ENCODE measurements around the gene SNAP25. TPM values are rescaled to one million over a fixed set of nuclear protein-coding genes. Genes with fewer than 3 reads are reported as not detected.

The SNAP25 gene
- total RNA-seq, 1 donor from 2014 or later, result not detected

DNA sequence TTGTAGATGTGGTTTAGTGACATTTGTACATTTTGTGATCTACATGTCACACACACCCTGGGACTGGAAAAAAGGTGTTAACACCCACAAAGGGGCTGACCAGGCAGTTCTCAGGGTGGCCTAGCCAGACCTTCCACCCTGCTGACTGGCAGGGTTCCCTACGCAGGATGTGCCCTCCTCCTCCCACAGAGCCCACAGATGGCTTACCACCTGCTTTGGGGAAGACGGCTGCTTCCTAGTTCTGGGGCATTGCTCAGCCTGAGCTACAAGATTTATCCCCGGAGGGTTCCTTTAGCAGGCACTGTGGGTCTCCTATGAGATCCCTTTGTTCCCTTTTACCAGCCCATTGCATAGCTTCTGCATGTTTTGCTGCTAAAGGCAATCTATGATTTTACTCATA is 35.1 kb downstream of the SNAP25 start:
- no peak for ATAC-seq
- intact Hi-C loops (cut with DNase I), result no loop called here
- no peak for DNase-seq (ENCODE audit: missing footprints)

DNA sequence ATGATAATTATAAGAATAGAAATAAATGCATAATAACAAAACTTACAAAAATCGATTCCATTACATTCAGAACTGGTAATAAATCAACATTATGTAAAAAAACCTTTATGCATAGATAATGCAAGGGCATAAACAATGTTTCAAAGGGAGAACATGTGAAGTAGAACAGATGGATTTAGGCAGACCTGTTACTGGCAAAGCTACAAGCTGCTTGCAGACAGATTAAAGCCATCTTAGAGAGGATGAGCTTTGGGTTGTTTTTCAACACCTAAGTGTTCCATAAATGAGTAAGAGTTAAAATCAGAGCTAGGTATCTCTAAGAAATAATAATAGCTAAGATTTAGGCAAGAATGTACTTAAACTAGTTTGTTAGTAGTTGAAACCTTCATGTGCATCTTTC is 37.2 kb downstream of the SNAP25 start:
- no peak for ATAC-seq
- intact Hi-C loops (cut with DNase I), result no loop called here
- no peak for DNase-seq (ENCODE audit: missing footprints)

DNA sequence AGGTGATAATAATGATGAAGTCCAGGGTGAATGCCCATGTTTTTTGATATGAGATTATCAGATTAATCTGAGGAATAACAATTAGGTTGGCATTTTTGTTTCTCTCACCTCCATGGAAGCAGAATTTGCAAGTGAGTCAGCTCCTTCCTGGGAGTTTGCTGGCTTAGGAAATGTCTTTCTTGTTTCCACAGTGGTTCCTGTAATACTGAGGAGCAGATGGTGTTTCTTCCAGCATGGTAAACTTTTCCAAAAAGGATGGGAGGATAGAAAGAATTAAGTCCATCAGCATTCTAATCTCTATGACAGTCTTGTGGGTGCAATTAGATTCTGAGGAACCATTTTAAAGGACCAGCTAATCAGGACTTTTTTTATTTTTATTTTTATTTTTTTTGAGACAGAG is 40.5 kb downstream of the SNAP25 start:
- intact Hi-C loops (cut with DNase I), result no loop called here
- ATAC-seq, result no peak
- DNase-seq (ENCODE audit: missing footprints), result no peak

DNA sequence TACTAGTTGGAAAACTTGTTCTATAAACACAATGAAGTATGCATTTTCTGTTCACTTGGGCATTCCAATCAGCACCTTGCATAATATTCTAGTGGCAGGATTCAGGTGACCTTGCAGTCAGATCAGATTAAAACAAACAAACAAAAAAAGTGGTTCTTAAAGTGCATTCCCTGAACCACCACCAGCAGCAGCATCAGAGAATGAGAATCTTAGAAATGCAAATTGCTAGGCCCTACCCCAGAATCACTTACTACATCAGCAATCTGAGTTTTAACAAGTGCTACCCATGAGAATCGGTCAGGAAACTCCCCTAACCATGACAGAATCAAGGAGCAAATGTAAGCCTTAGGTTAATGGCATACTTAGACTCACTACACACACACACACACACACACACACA is 41.7 kb downstream of the SNAP25 start:
- intact Hi-C loops (cut with DNase I), result no loop called here
- ATAC-seq (no peak), DNase-seq (ENCODE audit: missing footprints) (no peak)

DNA sequence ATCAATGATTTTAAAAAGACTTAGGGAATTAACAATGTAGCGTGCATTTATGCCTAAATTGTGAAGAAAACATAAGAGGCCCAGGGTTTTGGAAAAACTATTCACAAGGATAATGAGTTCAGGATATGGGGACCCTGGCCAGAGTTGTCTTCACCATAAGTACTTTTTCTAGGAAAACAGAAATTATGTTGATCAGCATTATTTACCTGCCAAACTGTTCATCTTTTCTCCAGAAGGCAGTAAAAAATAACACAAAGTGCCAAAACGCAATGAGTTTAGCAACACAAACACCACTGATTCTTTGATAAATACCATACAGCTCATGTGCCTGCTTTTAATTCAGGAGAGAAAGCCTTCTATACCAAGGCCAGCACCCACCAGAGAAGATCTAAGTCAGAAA is 43.1 kb downstream of the SNAP25 start:
- ATAC-seq (no peak), DNase-seq (ENCODE audit: missing footprints) (no peak)
- intact Hi-C loops (cut with DNase I), result no loop called here

DNA sequence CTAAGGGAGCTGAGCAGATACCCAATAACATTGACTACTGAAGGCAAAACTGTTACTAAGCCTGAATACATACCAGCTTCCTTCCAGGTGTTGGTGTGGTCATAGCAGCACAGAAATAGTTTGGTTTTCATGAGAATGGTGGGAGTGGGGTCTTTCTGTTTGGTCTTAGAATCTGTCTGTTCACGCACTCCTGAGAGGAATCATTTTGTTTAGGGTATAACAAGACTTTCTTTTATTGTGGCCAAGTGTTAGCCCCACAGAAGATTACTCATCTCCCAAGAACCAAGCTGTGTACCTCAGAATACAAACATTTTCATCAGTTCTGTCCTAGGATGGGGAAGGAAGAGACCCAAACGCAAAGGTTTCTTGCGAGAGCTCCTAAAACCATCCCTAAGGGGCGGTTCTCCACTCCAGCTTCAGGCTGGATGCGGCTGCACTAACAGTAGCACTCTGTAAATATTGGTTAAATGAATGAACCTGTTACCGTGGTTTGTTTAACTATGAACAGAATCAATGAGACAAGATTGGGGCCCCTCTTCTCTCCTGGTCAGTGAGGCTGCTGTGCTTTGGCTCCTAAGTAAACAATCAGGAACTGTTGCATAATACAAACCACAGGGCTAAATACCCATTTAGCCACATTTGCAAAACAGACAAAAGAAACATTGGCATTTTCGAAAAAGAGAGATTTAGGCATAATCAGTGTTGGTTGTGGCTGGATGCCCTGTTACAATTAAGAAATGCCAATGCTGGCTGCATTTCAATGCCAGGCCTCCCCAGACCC is 44.9 kb downstream of the SNAP25 start:
- intact Hi-C loops (cut with DNase I), result no loop called here
- DNase-seq (ENCODE audit: missing footprints), result no peak
- ATAC-seq, result no peak

DNA sequence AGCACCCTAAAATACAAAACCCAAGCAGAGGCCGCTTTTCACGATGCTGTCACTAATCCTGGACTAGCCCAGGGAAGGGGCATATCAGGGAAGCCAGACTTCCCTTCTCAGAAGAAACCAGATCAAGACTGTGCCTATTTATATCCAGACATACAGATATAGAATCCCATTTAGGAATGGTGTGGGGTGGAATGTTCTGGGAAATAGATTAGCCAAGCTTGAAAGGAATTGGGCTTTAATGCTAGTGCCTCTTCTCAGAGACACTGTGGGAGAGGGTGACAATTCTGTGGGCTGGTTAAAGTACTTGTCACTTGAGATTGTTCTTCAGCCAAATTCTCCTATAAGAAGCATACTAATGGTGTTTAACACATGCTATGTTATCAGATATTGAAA is 45.5 kb downstream of the SNAP25 start:
- no peak for ATAC-seq
- no peak for DNase-seq (ENCODE audit: missing footprints)
- intact Hi-C loops (cut with DNase I), result no loop called here

DNA sequence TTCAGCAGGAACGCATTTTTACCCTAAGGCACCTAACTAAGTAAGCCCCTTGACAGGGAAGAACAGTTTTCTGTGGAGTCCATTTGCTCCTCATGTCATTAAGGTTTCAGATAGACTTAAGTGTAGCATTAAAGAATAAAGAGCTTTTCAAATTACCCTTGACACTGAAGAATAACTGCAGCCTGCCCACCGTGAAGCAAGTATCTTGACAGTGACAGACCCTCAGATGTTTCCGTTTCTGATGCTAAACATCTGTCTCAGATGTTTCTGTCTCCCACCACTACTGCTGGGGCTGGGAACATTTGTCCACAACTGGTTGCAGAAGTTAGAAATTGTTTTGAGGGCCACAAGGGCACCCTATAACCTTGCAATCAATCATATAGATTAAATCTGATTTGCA is 50.0 kb downstream of the SNAP25 start:
- DNase-seq (ENCODE audit: missing footprints) (no peak), ATAC-seq (no peak)
- intact Hi-C loops (cut with DNase I), result no loop called here

DNA sequence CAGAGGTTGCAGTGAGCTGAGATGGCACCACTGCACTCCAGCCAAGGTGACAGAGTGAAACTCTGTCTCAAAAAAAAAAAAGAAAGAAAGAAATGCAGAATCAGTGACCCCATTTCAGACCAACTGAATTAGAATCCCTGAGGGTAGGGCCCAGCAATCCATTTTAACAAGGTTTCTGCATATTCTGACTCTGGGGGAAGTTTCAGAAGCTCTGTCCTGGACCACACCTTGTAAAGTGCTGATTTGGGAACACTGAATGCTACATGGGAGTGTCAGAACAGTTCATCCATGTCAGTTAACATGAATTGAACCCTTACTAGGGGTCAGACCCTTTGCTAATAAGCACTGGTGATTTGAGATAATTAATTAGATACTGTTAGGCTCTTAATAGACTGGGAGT is 52.0 kb downstream of the SNAP25 start:
- intact Hi-C loops (cut with DNase I), result no loop called here
- no peak for ATAC-seq
- no peak for DNase-seq (ENCODE audit: missing footprints)

DNA sequence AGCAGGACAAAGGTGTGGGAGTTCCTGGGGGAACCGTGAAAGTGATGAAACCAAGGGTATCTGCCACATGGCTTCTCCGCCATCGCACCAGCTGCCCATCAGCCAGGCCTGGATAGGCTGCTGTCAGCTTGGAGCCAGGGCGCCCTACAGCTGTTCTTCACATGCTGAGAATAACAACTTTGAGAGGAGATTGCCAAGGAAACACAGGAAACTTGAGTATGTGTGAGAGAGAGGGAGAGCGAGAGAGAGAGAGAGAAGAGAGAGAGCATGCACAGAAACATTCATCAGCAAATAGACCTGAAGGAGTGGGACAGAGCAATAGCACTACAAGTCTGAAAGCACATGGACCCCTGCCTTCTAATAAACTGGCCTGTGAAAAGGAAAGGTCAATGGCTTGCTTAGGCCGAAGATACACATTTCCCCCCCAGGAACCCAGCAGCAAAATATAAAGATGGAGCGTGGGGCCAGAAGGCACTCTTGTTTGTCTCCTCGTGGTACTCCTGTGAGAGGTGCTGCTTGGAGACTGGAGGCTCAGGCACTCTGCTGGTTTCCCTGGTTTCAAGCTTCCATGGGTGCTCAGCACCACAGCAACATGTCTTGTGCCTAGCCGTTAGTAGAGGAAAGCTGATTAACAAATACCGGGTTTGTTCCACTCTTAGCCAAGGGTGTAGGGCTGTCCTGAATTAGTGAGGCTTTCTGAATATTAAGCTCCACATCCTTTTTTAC is 53.0 kb downstream of the SNAP25 start:
- DNase-seq (ENCODE audit: missing footprints) (no peak), ATAC-seq (no peak)
- intact Hi-C loops (cut with DNase I), result no loop called here

DNA sequence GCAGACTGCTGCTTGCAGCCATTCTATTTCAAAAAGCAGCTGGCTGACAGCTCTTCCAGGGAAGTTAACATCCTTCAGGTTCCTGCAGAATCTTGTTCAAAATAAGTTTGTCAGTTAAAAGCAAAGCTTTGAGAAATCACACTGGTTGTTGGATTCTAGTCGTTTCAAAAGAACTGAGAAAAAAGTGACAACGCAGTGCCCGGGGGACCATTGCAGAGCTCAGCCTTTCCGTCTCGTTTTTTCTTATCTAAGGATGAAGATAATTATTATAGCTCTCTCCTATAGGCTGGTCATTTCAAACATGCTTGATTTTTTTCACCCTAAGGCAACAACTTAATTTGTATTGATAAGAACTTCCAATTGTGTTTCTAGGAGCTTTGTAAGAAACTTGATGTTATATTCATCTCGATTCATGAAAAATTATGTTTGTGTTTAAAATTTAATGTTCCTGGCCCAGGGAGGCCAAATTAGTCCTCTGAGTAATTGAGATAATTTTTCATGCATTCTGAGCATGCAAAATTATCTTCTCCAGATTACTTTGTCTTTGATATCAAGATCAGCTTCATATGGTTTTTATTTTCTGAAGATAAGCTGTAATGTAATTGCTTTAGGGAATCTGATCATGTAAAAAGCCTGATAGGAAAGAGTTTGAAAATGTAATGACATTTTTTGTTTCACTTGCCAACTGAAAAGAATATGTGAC is 58.4 kb downstream of the SNAP25 start:
- ATAC-seq (no peak), DNase-seq (ENCODE audit: missing footprints) (no peak)
- intact Hi-C loops (cut with DNase I), result no loop called here

DNA sequence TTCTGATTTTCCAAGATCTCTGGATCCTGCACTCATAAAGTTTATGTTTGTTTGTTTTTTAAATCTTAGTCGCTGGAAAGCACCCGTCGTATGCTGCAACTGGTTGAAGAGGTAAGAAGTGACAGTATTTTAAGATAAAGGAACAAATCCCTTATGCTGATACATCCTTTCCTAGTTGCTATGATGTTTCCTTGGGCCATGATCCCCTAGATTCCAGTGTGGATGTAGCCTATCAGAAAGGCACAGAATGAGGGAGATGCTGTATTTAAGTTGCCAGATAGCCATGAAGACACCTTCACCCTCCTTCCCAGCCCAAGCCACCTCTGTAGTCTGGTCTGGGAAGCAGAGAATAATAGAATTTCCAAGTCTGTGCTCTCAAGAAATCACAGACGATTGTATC is 59.0 kb downstream of the SNAP25 start:
- DNase-seq (ENCODE audit: missing footprints) (no peak), ATAC-seq (no peak)
- intact Hi-C loops (cut with DNase I), result no loop called here

DNA sequence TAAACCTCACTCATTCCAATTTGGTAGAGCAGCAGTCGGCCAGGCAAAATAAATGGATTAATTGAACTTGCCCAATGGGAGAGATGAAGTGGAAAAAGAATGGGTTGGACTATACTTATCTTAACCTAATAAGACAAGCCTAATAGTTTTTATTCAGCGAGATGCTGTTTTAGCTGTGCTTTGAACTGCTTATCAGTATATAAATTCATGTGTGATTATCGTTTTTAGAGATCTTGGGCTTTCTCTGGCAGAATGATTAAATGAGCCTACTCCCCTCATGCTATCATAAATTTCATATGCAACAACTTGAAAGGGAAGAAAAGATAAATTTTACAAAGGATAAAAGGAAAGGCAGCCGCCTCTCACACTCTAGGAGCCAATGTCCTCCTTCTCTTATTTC is 59.8 kb downstream of the SNAP25 start:
- no peak for DNase-seq (ENCODE audit: missing footprints)

DNA sequence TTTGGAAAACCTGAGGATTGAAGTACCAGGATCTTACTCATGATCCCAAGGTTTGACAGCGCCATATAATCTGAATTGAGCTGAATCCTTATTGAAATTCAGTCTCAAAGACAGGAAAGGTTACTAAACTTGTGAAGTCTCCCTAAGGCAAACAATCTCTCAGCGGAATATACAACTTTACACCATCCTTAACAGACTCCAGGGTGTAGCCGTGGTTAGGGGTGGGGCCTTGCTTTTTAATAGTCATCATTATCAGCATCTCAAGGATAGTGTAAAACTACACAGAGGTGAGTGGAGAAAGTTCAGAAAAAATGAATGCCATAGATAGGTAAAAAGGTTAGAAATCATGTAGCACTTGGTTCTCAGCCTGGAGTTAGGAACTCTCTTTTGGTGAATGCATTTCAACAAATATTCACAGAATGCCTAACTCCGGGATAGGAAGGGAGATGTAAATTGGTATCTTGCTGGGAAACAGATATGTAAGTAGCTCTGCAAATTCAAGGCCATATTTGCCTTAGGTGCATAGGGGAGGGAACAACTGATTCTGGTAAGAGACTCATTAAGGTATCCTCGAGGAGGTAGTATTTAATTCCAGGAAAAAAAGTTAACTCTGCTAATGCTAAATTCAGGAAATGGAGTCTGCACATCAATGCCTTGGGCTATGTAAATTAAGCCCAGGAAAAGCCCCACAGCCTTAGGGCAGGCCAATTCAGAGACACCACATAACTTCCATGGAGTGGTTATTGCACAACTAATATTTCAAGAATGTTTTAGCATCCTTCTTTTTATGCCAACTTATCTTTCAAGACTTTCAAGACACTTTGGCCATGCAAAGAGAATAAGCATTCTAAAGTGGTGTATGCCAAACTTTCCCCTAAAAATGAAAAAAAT is 61.6 kb downstream of the SNAP25 start:
- intact Hi-C loops (cut with DNase I), result no loop called here
- no peak for DNase-seq (ENCODE audit: missing footprints)
- no peak for ATAC-seq

More for the DNA sequence above, 59.8 kb downstream of the SNAP25 start:
- intact Hi-C loops (cut with DNase I), result no loop called here
- ATAC-seq, result no peak

DNA sequence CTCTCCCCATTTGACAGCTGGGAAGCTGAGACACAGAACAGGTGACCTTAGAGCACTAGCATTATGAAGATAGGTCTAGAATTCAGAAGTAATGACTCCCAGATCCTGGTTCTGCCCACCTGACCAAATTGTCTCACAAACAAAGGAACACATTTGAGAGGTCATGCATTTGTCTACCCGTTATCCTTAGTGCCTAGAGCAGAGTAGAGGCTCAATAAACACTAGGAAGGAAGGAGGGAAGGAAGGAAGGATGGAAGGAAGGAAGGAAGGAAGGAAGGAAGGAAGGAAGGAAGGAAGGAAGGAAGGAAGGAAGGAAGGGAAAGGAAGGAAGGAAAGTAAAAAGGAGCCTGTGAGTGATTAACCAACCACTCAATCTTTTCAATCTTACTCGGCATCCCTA is 63.3 kb downstream of the SNAP25 start:
- DNase-seq (ENCODE audit: missing footprints), result no peak
- no peak for ATAC-seq
- intact Hi-C loops (cut with DNase I), result no loop called here

DNA sequence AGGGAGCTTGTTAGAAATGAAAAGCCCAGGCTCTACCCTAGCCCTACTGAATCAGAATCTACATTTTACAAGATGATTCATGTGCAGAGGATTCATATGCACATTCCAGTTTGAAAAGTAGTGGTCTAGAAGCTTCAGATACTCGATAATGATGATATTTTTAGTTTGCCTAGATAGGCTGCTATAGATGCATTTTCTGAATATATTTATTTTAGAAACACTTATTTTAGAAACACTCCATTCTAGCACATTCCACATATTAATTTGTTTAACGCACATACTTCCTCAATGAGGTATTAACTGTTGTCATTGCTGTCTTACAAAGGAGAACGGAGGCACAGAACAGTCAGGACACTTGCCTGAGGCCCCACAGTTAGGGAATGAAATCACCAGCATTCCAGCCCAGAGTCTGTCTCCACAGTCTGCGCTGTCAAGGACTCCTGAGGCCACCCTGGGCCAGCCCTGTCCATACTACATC is 64.4 kb downstream of the SNAP25 start:
- DNase-seq (ENCODE audit: missing footprints), result no peak
- intact Hi-C loops (cut with DNase I), result no loop called here
- ATAC-seq, result no peak

DNA sequence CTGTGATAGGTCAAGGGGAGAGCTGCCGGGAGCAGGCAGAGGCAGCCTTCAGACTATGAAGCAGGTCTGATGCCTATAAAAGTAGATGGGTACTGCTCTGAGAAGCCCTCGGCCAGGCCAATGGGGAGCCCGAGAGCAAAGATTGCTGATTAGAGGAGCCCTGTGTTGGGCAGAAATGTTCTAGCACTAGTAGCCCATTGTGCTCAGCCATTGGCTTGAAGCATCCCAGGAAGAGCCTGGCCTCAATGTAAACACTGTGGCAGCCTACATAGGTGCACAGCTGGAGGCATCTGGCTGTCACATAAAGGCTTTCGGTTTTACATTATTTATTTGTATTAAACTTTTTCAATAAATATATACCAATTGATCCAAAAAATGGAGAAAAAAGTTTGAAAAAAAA is 67.7 kb downstream of the SNAP25 start:
- DNase-seq (ENCODE audit: missing footprints), result no peak
- intact Hi-C loops (cut with DNase I), result no loop called here
- no peak for ATAC-seq

DNA sequence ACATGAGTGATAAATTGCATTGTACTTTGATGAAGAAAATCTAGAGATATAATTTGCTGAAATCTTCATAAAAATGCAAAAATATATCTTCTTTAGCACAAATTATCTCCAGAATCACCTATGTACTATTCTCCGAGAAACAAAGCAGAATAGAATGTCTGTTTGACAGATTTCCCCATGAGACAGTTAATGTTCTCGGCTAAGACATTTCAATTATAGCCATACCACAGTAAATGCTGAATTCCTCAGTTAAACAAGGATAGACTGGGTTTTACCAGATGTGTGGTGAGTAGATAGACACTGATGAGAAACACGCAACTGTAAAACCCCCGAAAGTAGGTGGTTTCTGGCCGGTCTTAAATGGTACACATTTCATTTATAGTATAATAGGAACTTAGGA is 69.8 kb downstream of the SNAP25 start:
- no peak for ATAC-seq
- no peak for DNase-seq (ENCODE audit: missing footprints)
- intact Hi-C loops (cut with DNase I), result no loop called here
